OCI-LY3 (cell line): Measurements from ENCODE around the gene PPP3CB.

Experiments
- H2AFZ ChIP-seq: fragments of 200-600, 300-600 bp; shearing (Covaris generic); 2 replicates; pipeline ENCODE4 v1.6.0; 2014; ENCODE audit warnings: antibody characterized with exemption, low read depth, low read length
- H3K27ac ChIP-seq: fragments of 200-600, 300-600 bp; sonication (generic); 2 replicates; pipeline ENCODE4 v1.5.1; 2014; ENCODE audit warnings: mild to moderate bottlenecking, low read length, moderate library complexity, mixed read lengths
- H3K27me3 ChIP-seq: fragments of 200-600, 300-600 bp; sonication (generic); 2 replicates; pipeline ENCODE4 v1.6.1; 2014; ENCODE audit warnings: low read depth, low read length, mixed read lengths
- H3K36me3 ChIP-seq: fragments of 200-600, 300-600 bp; sonication (generic); replicated peaks from 2 replicates; pipeline ENCODE3; 2014; ENCODE audit warnings: low read depth, low read length, mixed read lengths
- H3K4me1 ChIP-seq: fragments of 300-600, 200-600 bp; sonication (generic); 2 replicates; pipeline ENCODE4 v1.6.1; 2014; ENCODE audit warnings: low read length, mixed read lengths
- H3K4me2 ChIP-seq: fragments of 200-600, 300-600 bp; sonication (generic); 2 replicates; pipeline ENCODE4 v1.6.1; 2014; ENCODE audit warnings: low read length, mixed read lengths
- H3K4me3 ChIP-seq: fragments of 300-600, 200-600 bp; sonication (generic); 2 replicates; pipeline ENCODE4 v1.5.1; 2014; ENCODE audit warnings: antibody characterized with exemption, mild to moderate bottlenecking, low read length, moderate library complexity
- H3K79me2 ChIP-seq: fragments of 300-600, 200-600 bp; shearing (Covaris generic); 2 replicates; pipeline ENCODE4 v1.6.1; 2014; ENCODE audit warnings: mild to moderate bottlenecking, low read length, mixed read lengths
- H3K9ac ChIP-seq: fragments of 300-600, 200-600 bp; shearing (Covaris generic); 2 replicates; pipeline ENCODE4 v1.6.0; 2014; ENCODE audit warnings: mild to moderate bottlenecking, low read length, moderate library complexity
- H3K9me3 ChIP-seq: fragments of 200-600, 300-600 bp; shearing (Covaris generic); 2 replicates; pipeline ENCODE4 v1.6.1; 2014; ENCODE audit warnings: low read length, mixed read lengths; ENCODE audit not compliant: insufficient read depth
- H4K20me1 ChIP-seq: fragments of 200-600, 300-600 bp; sonication (generic); 2 replicates; pipeline ENCODE4 v1.6.1; 2016; ENCODE audit warnings: low read length, mixed read lengths; ENCODE audit not compliant: insufficient read depth
- CTCF ChIP-seq: fragments of 200-600, 300-600 bp; sonication (generic); IDR thresholded peaks from 2 replicates; pipeline ENCODE4 v1.5.1; 2014; ENCODE audit warnings: antibody characterized with exemption, low read length, low read depth
- EZH2phosphoT487 ChIP-seq: fragments of 200-600 bp; shearing (Covaris generic); IDR thresholded peaks from 2 replicates; pipeline ENCODE4 v1.6.1; 2018; ENCODE audit warnings: antibody characterized with exemption, mixed run types, low read depth

PPP3CB gene

GRCh38 chr10:73388228-73388627 lies 107.6 kb downstream of the PPP3CB start:
- Histone ChIP-seq H2AFZ (no peak overlapping the region), H3K4me2 (no peak overlapping the region), H3K36me3 (peaks cover 3% of the 10 kb centered on the region), H3K27ac (no peak overlapping the region), H3K4me1 (no peaks in the 10 kb centered on the region), H3K9ac (no peak overlapping the region), H3K9me3 (no peaks in the 10 kb centered on the region), H3K4me3 (no peak overlapping the region), H4K20me1 (no peaks in the 10 kb centered on the region), H3K27me3 (no peaks in the 10 kb centered on the region), H3K79me2 (no peaks in the 10 kb centered on the region; the same call in 1 of the 2 replicates)
- TF ChIP-seq CTCF = no peak
- TF ChIP-seq EZH2phosphoT487 = no peak

GRCh38 chr10:73386583-73386982 lies 109.2 kb downstream of the PPP3CB start:
- H4K20me1 ChIP-seq = no peaks in the 10 kb centered on the region
- H2AFZ ChIP-seq = no peak overlapping the region
- no peaks in the 10 kb centered on the region for H3K9me3 ChIP-seq
- no peak overlapping the region for H3K27ac ChIP-seq
- no peak overlapping the region for H3K9ac ChIP-seq
- no peak for TF ChIP-seq EZH2phosphoT487
- TF ChIP-seq CTCF = no peak
- no peaks in the 10 kb centered on the region for H3K4me1 ChIP-seq
- no peaks in the 10 kb centered on the region for H3K27me3 ChIP-seq
- H3K36me3 ChIP-seq = peaks cover 6% of the 10 kb centered on the region
- no peak overlapping the region for H3K4me3 ChIP-seq
- no peak overlapping the region for H3K4me2 ChIP-seq
- no peaks in the 10 kb centered on the region; the same call in 1 of the 2 replicates for H3K79me2 ChIP-seq
